Ovary (tissue), 3 donors: ENCODE results near the gene VAC14.

Experiments
- EP300 ChIP-seq: sonication (generic); formaldehyde crosslinking; IDR thresholded peaks from one replicate; pipeline ENCODE4 v1.6.1; 2017; ENCODE audit warnings: antibody characterized with exemption
- TF ChIP-seq, protein P1 (sequence below), 3 donors: fragments of 450-650 bp in 2 of 3; fragments of 200-600 bp in 1 of 3; IDR thresholded peaks; one replicate each; pipeline versions ENCODE4 v1.5.1 to v1.8.0; 2016 to 2022; ENCODE audit warnings: antibody characterized with exemption in 3 of 3, mild to moderate bottlenecking in 1 of 3
- donor health status: DM: no; HTN: no; CAD: no.

DNA sequence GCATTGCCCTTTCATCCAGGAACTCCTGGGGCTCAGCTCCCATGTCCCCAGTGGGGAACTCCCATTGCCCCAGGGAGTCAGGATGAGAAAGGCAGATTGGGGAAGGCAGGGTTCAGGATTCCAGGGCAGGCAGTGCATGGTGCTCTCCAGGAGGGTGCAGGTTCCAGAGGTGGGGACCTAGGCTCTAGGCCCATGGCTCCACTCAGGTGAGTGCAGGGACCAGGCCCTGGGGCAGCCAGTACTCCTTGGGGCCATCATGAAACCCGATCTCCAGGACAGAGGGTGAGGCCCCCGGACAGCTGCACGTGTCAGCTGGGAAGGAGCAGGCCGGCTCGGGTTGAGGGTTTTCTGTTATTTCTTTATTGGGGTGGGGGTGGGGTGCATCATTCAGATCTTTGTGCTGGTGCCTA, 113.9 kb downstream of the VAC14 start:
- TF ChIP-seq, protein P1, sequence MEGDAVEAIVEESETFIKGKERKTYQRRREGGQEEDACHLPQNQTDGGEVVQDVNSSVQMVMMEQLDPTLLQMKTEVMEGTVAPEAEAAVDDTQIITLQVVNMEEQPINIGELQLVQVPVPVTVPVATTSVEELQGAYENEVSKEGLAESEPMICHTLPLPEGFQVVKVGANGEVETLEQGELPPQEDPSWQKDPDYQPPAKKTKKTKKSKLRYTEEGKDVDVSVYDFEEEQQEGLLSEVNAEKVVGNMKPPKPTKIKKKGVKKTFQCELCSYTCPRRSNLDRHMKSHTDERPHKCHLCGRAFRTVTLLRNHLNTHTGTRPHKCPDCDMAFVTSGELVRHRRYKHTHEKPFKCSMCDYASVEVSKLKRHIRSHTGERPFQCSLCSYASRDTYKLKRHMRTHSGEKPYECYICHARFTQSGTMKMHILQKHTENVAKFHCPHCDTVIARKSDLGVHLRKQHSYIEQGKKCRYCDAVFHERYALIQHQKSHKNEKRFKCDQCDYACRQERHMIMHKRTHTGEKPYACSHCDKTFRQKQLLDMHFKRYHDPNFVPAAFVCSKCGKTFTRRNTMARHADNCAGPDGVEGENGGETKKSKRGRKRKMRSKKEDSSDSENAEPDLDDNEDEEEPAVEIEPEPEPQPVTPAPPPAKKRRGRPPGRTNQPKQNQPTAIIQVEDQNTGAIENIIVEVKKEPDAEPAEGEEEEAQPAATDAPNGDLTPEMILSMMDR (IDR thresholded peaks at IDR 0.05): no peak
- no peak for TF ChIP-seq EP300
